Measurements from ENCODE around the gene MYO1C.

- TF ChIP-seq POLR2AphosphoS5 (IDR thresholded peaks at IDR 0.05; ENCODE audit: borderline replicate concordance, low read depth, low read length) (no peak), EZH2 (IDR thresholded peaks at IDR 0.05) (no peak), FOXP2 (optimal IDR thresholded peaks at IDR 0.05; ENCODE audit: control extremely low read depth, extremely low read length, insufficient read depth) (no peak)
Measured at GRCh38 chr17:1447052-1447451, 45.4 kb downstream of the MYO1C start.

Data from SK-N-MC (cell line).